Chondrocyte (in vitro differentiated cells): Measurements from ENCODE around the gene ZCCHC3. TPM values are rescaled to one million over a fixed set of nuclear protein-coding genes. Genes with fewer than 3 reads are reported as not detected.
A peak's percentile ranks its signal among the peaks of the same experiment; 100 is the strongest.

ENCODE experiments used
- DNase-seq: peaks from one replicate; pipeline ENCODE4 v3.0.0; 2021; ENCODE audit warnings: mixed read lengths, low spot score
- H3K27ac Mint-ChIP-seq: one replicate; pipeline ENCODE4 v1.8.0; 2021; ENCODE audit warnings: mild to moderate bottlenecking, moderate library complexity, mixed read lengths; ENCODE audit not compliant: unreplicated experiment
- H3K27me3 Mint-ChIP-seq: 2 replicates; pipeline ENCODE4 v1.8.0; 2021; ENCODE audit warnings: low read depth, mixed read lengths
- H3K36me3 Mint-ChIP-seq: 2 replicates; pipeline ENCODE4 v1.8.0; 2021; ENCODE audit warnings: low read depth, mixed read lengths
- H3K4me1 Mint-ChIP-seq: 2 replicates; pipeline ENCODE4 v1.8.0; 2021; ENCODE audit warnings: low read depth, mild to moderate bottlenecking, mixed read lengths
- H3K4me3 Mint-ChIP-seq: one replicate; pipeline ENCODE4 v1.8.0; 2021; ENCODE audit warnings: mild to moderate bottlenecking, moderate library complexity, mixed read lengths; ENCODE audit not compliant: unreplicated experiment
- H3K9me3 Mint-ChIP-seq: 2 replicates; pipeline ENCODE4 v1.8.0; 2021; ENCODE audit warnings: low read depth, mixed read lengths
- total RNA-seq: library from RNA; stranded (reverse); gene quantifications from 3 replicates; pipeline ENCODE4 v1.2.1, GENCODE V29; 2021
- TF ChIP-seq, protein P1 (sequence below): fragments of 200-600 bp; sonication (generic); IDR thresholded peaks from 2 replicates; pipeline ENCODE4 v1.5.0; 2021; ENCODE audit warnings: antibody characterized with exemption, mild to moderate bottlenecking, moderate library complexity

The ZCCHC3 gene
- total RNA-seq, 1 donor from 2014 or later, result 18.6 TPM

GRCh38 chr20:301886-302848, 4.8 kb downstream of the ZCCHC3 start:
- Mint-ChIP-seq H3K36me3 (peaks cover 4% of the 10 kb centered on the region), H3K4me1 (peaks cover 36% of the 10 kb centered on the region), H3K9me3 (no peaks in the 10 kb centered on the region), H3K27ac (no peak overlapping the region), H3K27me3 (no peaks in the 10 kb centered on the region), H3K4me3 (no peak overlapping the region)
- TF ChIP-seq, protein P1, sequence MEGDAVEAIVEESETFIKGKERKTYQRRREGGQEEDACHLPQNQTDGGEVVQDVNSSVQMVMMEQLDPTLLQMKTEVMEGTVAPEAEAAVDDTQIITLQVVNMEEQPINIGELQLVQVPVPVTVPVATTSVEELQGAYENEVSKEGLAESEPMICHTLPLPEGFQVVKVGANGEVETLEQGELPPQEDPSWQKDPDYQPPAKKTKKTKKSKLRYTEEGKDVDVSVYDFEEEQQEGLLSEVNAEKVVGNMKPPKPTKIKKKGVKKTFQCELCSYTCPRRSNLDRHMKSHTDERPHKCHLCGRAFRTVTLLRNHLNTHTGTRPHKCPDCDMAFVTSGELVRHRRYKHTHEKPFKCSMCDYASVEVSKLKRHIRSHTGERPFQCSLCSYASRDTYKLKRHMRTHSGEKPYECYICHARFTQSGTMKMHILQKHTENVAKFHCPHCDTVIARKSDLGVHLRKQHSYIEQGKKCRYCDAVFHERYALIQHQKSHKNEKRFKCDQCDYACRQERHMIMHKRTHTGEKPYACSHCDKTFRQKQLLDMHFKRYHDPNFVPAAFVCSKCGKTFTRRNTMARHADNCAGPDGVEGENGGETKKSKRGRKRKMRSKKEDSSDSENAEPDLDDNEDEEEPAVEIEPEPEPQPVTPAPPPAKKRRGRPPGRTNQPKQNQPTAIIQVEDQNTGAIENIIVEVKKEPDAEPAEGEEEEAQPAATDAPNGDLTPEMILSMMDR, result no peak
- no peak for DNase-seq

- Mint-ChIP-seq H3K27ac (no peak overlapping the region), H3K27me3 (no peaks in the 10 kb centered on the region), H3K36me3 (no peaks in the 10 kb centered on the region), H3K4me3 (no peak overlapping the region), H3K4me1 (peaks cover 42% of the 10 kb centered on the region), H3K9me3 (no peaks in the 10 kb centered on the region)
- no peak for DNase-seq
- TF ChIP-seq, protein P1, result no peak
Observed at GRCh38 chr20:305745-306144, 8.4 kb downstream of the ZCCHC3 start.

DNA sequence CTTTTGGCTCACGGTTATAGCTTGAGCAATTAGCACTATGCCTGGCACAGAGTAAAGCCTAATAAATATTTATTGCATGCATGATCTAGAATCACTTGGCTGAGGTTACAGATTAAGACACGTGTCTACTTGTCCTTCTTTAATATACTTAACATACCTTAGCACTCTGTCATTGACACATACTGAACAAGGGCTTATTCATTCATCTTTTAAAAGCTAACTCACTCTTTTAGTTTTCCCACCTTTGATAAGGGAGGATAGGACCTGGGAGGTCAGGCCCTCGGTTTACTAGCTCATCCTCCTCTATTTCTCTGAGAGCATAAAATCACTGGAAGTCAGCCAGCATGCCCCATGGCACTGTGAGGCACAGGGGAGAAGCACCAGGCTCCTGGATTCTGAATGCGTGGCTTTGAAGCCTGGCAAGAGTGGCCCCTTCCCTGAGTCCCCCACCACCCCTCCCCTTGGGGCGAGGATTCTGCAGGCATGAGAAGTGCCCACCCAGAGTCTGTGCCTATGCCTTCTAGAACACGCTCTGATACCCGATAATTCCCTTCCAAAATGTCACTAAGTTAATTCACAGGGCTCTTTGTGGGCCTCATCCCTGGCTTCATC, 11.2 kb downstream of the ZCCHC3 start:
- Mint-ChIP-seq H3K27me3 (no peaks in the 10 kb centered on the region), H3K9me3 (no peaks in the 10 kb centered on the region), H3K27ac (peak overlapping the region; percentile 97), H3K4me1 (peaks cover 30% of the 10 kb centered on the region), H3K36me3 (no peaks in the 10 kb centered on the region), H3K4me3 (no peak overlapping the region)
- TF ChIP-seq, protein P1, result no peak
- DNase-seq, result no peak

DNA sequence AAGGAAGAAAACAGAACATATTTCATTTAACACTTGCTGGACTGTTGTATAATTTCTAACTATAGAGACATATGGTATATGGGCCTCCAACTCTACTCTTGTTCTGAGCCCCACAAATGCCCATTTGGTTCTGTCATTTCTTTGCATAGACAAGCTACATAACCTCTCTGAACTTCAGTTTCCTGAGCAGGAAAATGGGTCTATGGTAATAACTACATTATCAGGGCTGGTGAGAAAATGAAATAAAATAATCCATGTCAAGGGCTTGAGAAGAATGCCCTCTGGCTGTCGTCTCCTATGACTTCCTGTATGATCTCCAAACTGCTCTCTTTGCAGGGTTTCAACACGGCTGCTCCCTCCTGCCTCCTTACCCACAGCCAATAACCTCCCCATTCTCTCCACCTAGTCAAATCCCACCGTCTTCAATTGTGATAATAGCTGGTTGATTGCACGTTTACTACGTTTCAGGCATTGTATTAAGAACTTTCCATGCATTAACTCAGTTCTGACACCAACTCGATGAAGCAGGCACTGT, 12.0 kb downstream of the ZCCHC3 start:
- no peak for DNase-seq
- Mint-ChIP-seq H3K36me3 (no peaks in the 10 kb centered on the region), H3K27me3 (no peaks in the 10 kb centered on the region), H3K27ac (peak overlapping the region; percentile 97), H3K4me3 (peak overlapping the region; percentile 70), H3K9me3 (no peaks in the 10 kb centered on the region), H3K4me1 (peaks cover 30% of the 10 kb centered on the region)
- TF ChIP-seq, protein P1, result peak; percentile 58

GRCh38 chr20:309841-310644, 12.7 kb downstream of the ZCCHC3 start:
- DNase-seq, result peak; percentile 100
- H3K4me1 Mint-ChIP-seq, result peaks cover 30% of the 10 kb centered on the region
- no peaks in the 10 kb centered on the region for H3K36me3 Mint-ChIP-seq
- peak overlapping the region; percentile 70 for H3K4me3 Mint-ChIP-seq
- H3K27ac Mint-ChIP-seq, result peak overlapping the region; percentile 97
- TF ChIP-seq, protein P1, result no peak
- H3K27me3 Mint-ChIP-seq, result no peaks in the 10 kb centered on the region
- no peaks in the 10 kb centered on the region for H3K9me3 Mint-ChIP-seq
